Loucy (cell line): Measurements from ENCODE around the gene DGCR8.

ENCODE experiments used
- H2AFZ ChIP-seq: fragments of 200-600 bp; sonication (generic); 2 replicates; pipeline ENCODE4 v1.6.0; 2016; ENCODE audit warnings: antibody characterized with exemption, mild to moderate bottlenecking, low read length, moderate library complexity
- H3F3A ChIP-seq: fragments of 200-600 bp; 2 replicates; pipeline ENCODE4 v1.6.0; 2016; ENCODE audit warnings: antibody characterized with exemption, low read depth, mild to moderate bottlenecking
- H3K27me3 ChIP-seq: fragments of 200-600 bp; sonication (generic); 2 replicates; pipeline ENCODE4 v1.6.1; 2014; ENCODE audit warnings: low read length, mild to moderate bottlenecking; ENCODE audit not compliant: insufficient read depth, poor library complexity, severe bottlenecking
- H3K36me3 ChIP-seq: fragments of 200-600 bp; sonication (generic); 2 replicates; pipeline ENCODE4 v1.6.1; 2016; ENCODE audit warnings: low read length; ENCODE audit not compliant: insufficient read depth
- H3K4me1 ChIP-seq: fragments of 200-600 bp; sonication (generic); 2 replicates; pipeline ENCODE4 v1.5.1; 2014; ENCODE audit warnings: low read length, mild to moderate bottlenecking; ENCODE audit not compliant: insufficient read depth, poor library complexity, severe bottlenecking
- H3K4me2 ChIP-seq: fragments of 200-600 bp; sonication (generic); 2 replicates; pipeline ENCODE4 v1.6.0; 2014; ENCODE audit warnings: antibody characterized with exemption, low read length, low read depth, mild to moderate bottlenecking; ENCODE audit not compliant: poor library complexity, severe bottlenecking
- H3K4me3 ChIP-seq: fragments of 200-600 bp; sonication (generic); 2 replicates; pipeline ENCODE4 v1.5.1; 2014; ENCODE audit warnings: low read length, mild to moderate bottlenecking, mixed read lengths; ENCODE audit not compliant: poor library complexity, severe bottlenecking
- H3K79me2 ChIP-seq: fragments of 200-600 bp; sonication (generic); 2 replicates; pipeline ENCODE4 v1.6.1; 2014; ENCODE audit warnings: low read length; ENCODE audit not compliant: insufficient read depth
- H3K9ac ChIP-seq: fragments of 200-600 bp; sonication (generic); 2 replicates; pipeline ENCODE4 v1.6.0; 2014; ENCODE audit warnings: mild to moderate bottlenecking, low read depth, low read length, moderate library complexity; ENCODE audit not compliant: poor library complexity, severe bottlenecking
- H3K9me2 ChIP-seq: fragments of 200-600 bp; sonication (generic); replicated peaks from 2 replicates; pipeline ENCODE4 v1.6.1; 2016; ENCODE audit warnings: low read depth, low read length, mixed read lengths
- H3K9me3 ChIP-seq: fragments of 200-600 bp; sonication (generic); 2 replicates; pipeline ENCODE4 v1.6.1; 2014; ENCODE audit warnings: mild to moderate bottlenecking, antibody characterized with exemption, low read length, low read depth; ENCODE audit not compliant: insufficient read depth
- H4K20me1 ChIP-seq: fragments of 200-600 bp; sonication (generic); 2 replicates; pipeline ENCODE4 v1.6.0; 2014; ENCODE audit warnings: antibody characterized with exemption, low read length, mild to moderate bottlenecking; ENCODE audit not compliant: insufficient read depth, poor library complexity, severe bottlenecking
- CTCF ChIP-seq: fragments of 200-600 bp; sonication (generic); conservative IDR thresholded peaks from 2 replicates; pipeline ENCODE4 v1.5.1; 2014; ENCODE audit warnings: mild to moderate bottlenecking, antibody characterized with exemption, low read length
- EZH2phosphoT487 ChIP-seq: fragments of 200-600 bp; IDR thresholded peaks from 2 replicates; pipeline ENCODE4 v1.6.1; 2018; ENCODE audit warnings: antibody characterized with exemption, mild to moderate bottlenecking, moderate library complexity, borderline replicate concordance

Gene DGCR8

GRCh38 chr22:20046730-20047129 is 33.3 kb upstream of the DGCR8 start:
- Histone ChIP-seq H3K79me2 (no peaks in the 10 kb centered on the region), H3K4me3 (no peak overlapping the region), H3K36me3 (no peaks in the 10 kb centered on the region; the same call in 1 of the 2 replicates), H3K9me3 (no peaks in the 10 kb centered on the region), H3K27me3 (no peaks in the 10 kb centered on the region), H4K20me1 (no peaks in the 10 kb centered on the region), H3K4me2 (no peak overlapping the region), H2AFZ (no peak overlapping the region), H3F3A (no peaks in the 10 kb centered on the region), H3K9me2 (no peaks in the 10 kb centered on the region), H3K4me1 (no peaks in the 10 kb centered on the region), H3K9ac (no peak overlapping the region)
- TF ChIP-seq CTCF (no peak), EZH2phosphoT487 (no peak)

GRCh38 chr22:20051927-20052308 is 28.1 kb upstream of the DGCR8 start:
- Histone ChIP-seq H3K9me3 (no peaks in the 10 kb centered on the region), H3F3A (no peaks in the 10 kb centered on the region), H3K9ac (no peak overlapping the region), H3K79me2 (no peaks in the 10 kb centered on the region), H3K36me3 (peaks cover 15% of the 10 kb centered on the region; the same call in 1 of the 2 replicates), H3K4me2 (no peak overlapping the region), H4K20me1 (no peaks in the 10 kb centered on the region), H2AFZ (no peak overlapping the region), H3K4me1 (no peaks in the 10 kb centered on the region), H3K9me2 (no peaks in the 10 kb centered on the region), H3K27me3 (no peaks in the 10 kb centered on the region), H3K4me3 (no peak overlapping the region)
- no peak for TF ChIP-seq CTCF
- TF ChIP-seq EZH2phosphoT487, result no peak

- H3K4me1 ChIP-seq, result no peaks in the 10 kb centered on the region
- no peak overlapping the region for H3K4me2 ChIP-seq
- TF ChIP-seq EZH2phosphoT487, result no peak
- TF ChIP-seq CTCF, result no peak
- no peak overlapping the region for H3K9ac ChIP-seq
- H3K36me3 ChIP-seq, result peaks cover 15% of the 10 kb centered on the region; the same call in 1 of the 2 replicates
- H3K9me2 ChIP-seq, result no peaks in the 10 kb centered on the region
- no peaks in the 10 kb centered on the region for H4K20me1 ChIP-seq
- no peaks in the 10 kb centered on the region for H3K27me3 ChIP-seq
- no peaks in the 10 kb centered on the region for H3K9me3 ChIP-seq
- no peak overlapping the region for H2AFZ ChIP-seq
- no peaks in the 10 kb centered on the region for H3F3A ChIP-seq
- no peak overlapping the region for H3K4me3 ChIP-seq
- H3K79me2 ChIP-seq, result no peaks in the 10 kb centered on the region
Observed at GRCh38 chr22:20052309-20053259, 27.5 kb upstream of the DGCR8 start.
